Right renal pelvis (tissue), 4 donors: Measurements from ENCODE around the gene MAP9. TPM values are rescaled to one million over a fixed set of nuclear protein-coding genes. Genes with fewer than 3 reads are reported as not detected.
A peak's percentile ranks its signal among the peaks of the same experiment; 100 is the strongest.
"Not testable (repeated sequence)": the region's sequence is repeated elsewhere in the genome, so short reads cannot be mapped to it uniquely, and the experiment has no call there.

ENCODE experiments used
- DNase-seq, 4 donors: peaks; one replicate each; pipeline ENCODE4 v3.0.0-alpha.2; 2013; ENCODE audit warnings: low read depth in 4 of 4, low spot score in 3 of 4, missing footprints in 1 of 4
- polyA plus RNA-seq, 4 donors: library from polyadenylated mRNA; unstranded; fragments of 120-200 nt; gene quantifications; one replicate each; pipeline ENCODE4 v1.2.1, GENCODE V29; 2013; ENCODE audit not compliant: insufficient read length in 4 of 4

Gene MAP9
- 10 to 100 TPM; 27.0 to 36.3 (median 33.3) TPM for polyA plus RNA-seq

GRCh38 chr4:155376387-155377268 lies at the start of gene MAP9:
MAP9 (minus strand) TSS chr4:155376965; CDS start chr4:155375850, 1,115 bp downstream.
- DNase-seq, result peak; percentile 81 to 93 (median 91)

DNA sequence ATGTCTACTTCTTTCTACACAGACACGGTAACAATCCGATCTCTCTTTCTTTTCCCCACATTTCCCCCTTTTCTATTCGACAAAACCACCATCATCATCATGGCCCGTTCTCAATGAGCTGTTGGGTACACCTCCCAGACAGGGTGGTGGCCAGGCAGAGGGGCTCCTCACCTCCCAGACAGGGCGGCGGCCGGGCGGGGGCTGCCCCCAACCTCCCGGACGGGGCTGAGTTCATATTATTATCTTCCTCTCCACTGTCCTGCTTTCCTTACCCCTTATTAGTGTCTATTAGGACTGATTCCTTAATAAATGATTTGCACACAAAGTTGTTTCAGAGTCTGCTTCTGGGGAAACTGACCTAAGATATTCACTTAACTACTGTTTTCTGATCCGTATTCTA lies 48.0 kb upstream of the MAP9 start:
- not testable (repeated sequence) for DNase-seq

- no peak for DNase-seq
Observed at GRCh38 chr4:155423671-155424070, 46.9 kb upstream of the MAP9 start.

- DNase-seq, result no peak
Observed at GRCh38 chr4:155419266-155419665, 42.5 kb upstream of the MAP9 start.

- DNase-seq, result no peak
Observed at GRCh38 chr4:155415662-155416061, 38.9 kb upstream of the MAP9 start.

DNA sequence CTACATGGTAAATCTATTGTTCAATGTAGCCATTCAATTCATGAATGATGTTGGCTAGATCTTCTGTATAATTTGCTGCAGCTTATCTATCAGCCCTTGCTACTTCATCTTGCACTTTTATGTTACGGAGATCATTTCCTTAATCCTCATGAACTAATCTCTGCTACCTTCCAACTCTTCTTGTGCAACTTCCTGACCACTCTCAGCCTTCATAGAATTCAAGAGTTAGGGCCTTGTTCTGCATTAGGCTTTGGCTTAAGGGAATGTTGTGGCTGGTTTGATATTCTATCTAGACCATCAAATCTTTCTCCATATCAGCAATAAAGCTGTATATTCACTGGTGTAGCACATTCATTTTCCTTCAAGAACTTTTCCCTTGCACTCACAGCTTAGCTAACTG lies 36.7 kb upstream of the MAP9 start:
- DNase-seq, result no peak

DNA sequence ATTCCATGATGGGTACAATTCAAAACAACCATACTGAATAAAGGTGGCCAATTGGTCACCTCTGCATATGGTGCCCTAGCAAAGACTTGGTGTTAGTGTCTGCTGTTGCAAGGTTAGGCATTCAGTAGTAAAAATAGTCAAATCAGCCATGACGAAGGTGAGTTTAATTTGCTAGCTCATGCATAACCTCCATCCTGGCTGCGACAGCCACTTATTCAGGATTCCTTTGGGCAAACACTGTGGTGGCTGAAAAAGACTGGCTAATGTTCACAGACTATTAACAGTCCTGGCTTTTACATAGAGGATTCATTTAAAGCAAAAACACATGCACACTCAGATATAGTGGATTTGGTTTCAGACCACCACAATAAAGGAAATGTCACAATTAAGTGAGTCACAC lies 34.8 kb upstream of the MAP9 start:
- no peak for DNase-seq

DNA sequence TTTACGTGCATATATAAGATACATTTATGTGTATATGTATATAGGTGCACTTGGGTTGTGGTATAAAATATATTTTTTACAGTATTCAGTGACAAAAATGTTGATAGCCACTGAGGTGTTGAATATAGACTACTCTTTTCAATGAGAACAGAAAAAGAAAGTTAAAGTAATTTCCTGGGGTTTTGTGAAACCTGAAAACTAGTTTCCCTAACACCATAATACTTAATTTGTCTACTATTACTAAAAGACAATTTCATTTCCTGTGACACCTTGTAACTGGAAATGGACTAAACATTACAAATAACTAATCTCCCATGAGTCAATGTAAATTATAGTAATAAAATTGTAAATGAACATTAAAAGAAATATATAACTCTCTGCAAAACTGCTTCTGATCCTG lies 32.0 kb upstream of the MAP9 start:
- no peak for DNase-seq

DNA sequence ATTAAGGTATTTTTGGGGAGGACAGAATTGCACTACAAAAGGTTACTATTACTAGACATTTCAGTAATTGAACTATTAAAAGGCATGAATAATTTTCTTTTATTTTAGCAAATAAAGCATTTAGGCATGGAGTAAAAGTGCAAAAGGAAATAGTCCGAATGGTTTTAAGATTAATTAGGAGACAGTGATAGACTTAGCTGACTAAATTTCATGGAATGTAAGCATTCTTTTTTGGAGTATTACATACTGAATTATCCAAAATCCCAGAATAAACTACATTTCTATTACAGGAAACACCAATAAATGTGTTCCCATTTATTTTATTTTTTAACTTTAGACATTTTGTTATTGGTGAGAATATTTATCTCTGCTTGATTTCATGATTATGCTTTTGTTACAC lies 30.7 kb upstream of the MAP9 start:
- DNase-seq, result no peak

DNA sequence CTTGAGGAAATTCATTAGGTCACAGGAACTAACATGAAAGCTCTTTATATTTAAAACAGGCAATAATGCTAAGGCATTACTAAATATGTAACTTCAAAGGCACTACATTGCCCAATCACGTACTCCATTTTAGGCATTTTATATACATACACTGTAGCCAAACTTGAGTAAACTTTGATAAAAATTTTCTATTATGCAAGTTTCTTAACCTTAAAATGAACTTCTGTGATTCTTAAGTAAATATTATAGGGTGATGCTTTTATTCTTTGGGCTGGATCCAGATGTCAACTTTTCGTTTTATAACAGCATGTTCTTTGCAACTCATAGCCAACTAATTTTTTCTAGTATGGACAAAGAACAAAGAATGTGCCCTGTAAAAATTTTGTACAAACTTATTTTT lies 28.3 kb upstream of the MAP9 start:
- no peak for DNase-seq

DNA sequence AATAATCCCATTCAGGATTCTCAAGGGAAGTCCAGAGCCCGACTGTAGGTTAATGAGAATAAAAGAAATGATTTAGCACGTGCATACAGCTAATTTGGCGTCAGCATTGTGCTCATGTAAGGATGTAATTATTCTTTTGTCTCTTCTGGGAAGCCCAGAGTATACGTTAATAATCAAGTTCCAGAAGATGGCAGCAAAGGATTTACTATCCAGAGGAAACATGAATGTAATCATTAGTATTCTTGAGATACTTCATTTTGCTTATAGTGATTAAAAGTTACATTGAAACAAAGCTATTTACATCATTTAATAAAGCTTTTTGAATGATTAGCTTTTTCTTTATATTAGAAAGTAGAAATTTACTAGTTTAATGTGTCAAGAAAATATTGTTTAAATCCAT lies 27.1 kb upstream of the MAP9 start:
- DNase-seq, result peak in 1 of 4 donors; percentile 24

DNA sequence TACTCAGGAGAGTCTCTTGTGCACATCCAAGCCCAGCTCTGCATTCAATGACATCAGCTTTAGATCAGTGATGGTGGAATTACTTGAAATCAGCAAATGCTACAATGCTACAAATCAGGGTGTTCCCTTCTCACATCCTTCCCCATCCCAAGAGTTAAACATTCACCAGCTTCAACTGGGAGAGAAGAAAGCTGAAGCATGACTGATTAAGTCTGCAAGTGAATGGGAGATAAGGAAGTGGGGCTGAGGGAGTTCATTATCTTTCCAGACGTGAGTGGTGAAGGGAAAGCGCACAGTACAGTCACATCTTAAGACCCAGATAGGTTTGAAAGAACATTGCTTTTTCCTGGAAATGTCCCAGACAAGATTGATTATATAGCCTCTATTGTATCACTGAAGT lies 26.2 kb upstream of the MAP9 start:
- DNase-seq, result peak in 1 of 4 donors; percentile 22

GRCh38 chr4:155400893-155401292 lies 24.1 kb upstream of the MAP9 start:
- no peak for DNase-seq

GRCh38 chr4:155399974-155400697 lies 23.4 kb upstream of the MAP9 start:
- no peak for DNase-seq

GRCh38 chr4:155392481-155393184 lies 15.9 kb upstream of the MAP9 start:
- DNase-seq, result no peak

- DNase-seq, result no peak
Observed at GRCh38 chr4:155391932-155392331, 15.2 kb upstream of the MAP9 start.

GRCh38 chr4:155388162-155388561 lies 11.4 kb upstream of the MAP9 start:
- DNase-seq, result no peak

DNA sequence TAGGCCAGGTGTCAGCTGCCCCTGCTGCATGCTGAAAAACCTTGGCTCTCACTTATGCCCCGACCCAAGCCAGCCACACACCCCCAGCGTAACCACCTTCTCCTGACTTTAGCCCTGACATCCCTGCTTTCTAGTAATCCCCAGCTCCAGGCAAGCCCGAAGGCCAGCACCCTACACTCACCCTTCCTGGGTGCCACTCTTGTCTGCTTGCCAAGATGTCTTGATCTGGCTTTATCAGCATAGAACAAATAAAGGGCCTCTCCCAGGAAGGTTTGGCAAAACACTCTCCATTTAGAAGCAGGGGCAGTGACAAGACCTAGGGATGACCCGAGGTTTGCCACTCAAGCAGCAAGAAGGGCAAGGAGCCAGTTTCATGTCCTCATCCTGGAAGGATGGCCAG lies 6.8 kb upstream of the MAP9 start:
- DNase-seq, result no peak

GRCh38 chr4:155377276-155377675 lies 511 bp upstream of the MAP9 start:
- no peak for DNase-seq

DNA sequence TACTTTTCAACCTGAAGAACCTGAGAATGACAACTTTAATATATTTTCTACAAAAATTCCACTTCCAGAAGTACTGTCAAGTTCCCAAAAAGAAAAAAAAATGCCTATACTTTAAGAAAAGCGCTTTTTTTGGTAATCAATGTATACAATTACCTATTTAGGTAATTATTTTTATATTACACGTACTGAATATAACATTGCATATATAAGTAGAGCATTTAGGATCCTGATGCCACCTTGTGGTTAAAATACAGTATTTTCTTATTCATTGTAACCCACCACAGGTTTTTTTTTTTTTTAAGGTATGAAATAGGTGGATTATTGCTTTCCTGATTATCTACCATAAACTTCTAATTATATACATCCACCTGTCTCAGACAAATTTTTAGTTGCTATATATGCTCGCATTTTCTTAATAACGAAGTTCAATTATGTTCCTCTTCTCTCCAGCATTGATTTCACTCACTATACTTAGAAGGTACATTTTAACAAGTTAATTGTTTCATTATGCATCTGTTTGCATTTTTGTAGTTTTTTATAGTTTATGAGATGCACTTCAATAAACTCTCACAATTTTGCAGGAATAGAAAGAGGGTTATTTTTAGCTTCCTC lies 5.2 kb downstream of the MAP9 start:
- DNase-seq, result no peak

- DNase-seq, result no peak
Observed at GRCh38 chr4:155367608-155368007, 9.2 kb downstream of the MAP9 start.
